K562 (cell line): ENCODE data around the gene REX1BD. TPM values are rescaled to one million over a fixed set of nuclear protein-coding genes. Genes with fewer than 3 reads are reported as not detected.

Experiments used
- BCLAF1 ChIP-seq, 2 experiments: fragments of 450-650 bp in 1 of 2; IDR thresholded peaks; 2 replicates each; pipeline ENCODE4 v1.6.1; 2011 to 2017; ENCODE audit warnings: low read depth in 2 of 2, antibody characterized with exemption in 1 of 2, borderline replicate concordance in 1 of 2, low read length in 1 of 2, mild to moderate bottlenecking in 1 of 2, mixed read lengths in 1 of 2; ENCODE audit not compliant: control insufficient read depth in 1 of 2
- BHLHE40 ChIP-seq: IDR thresholded peaks from 2 replicates; pipeline ENCODE4 v1.6.1; 2011; ENCODE audit warnings: low read length, improper control_type of control experiment
- CHCHD3 ChIP-seq: fragments of 250-450 bp; sonication (Bioruptor Pico); IDR thresholded peaks from 2 replicates; pipeline ENCODE4 v2.1.2; 2022; ENCODE audit warnings: mild to moderate bottlenecking
- CHD4 ChIP-seq: fragments of 200-600 bp; sonication (generic); IDR thresholded peaks from 3 replicates; pipeline ENCODE4 v1.6.1; 2012; ENCODE audit warnings: low read depth, mild to moderate bottlenecking, mixed read lengths, low read length, inconsistent platforms; ENCODE audit not compliant: insufficient read depth, insufficient replicate concordance, poor library complexity, severe bottlenecking
- CLOCK ChIP-seq: fragments of 250-450 bp; sonication (Bioruptor Pico); IDR thresholded peaks from 2 replicates; pipeline ENCODE4 v1.4.0; 2020; ENCODE audit warnings: mild to moderate bottlenecking, moderate library complexity, borderline replicate concordance
- DMBX1 ChIP-seq: fragments of 250-450 bp; sonication (Bioruptor Pico); IDR thresholded peaks from 2 replicates; pipeline ENCODE4 v1.8.0; 2022; ENCODE audit warnings: inconsistent platforms, mild to moderate bottlenecking, moderate library complexity, borderline replicate concordance
- ESRRA ChIP-seq: fragments of 450-650 bp; IDR thresholded peaks from 2 replicates; pipeline ENCODE4 v1.6.1; 2014; ENCODE audit warnings: low read depth, mild to moderate bottlenecking, moderate library complexity, borderline replicate concordance
- IRF2 ChIP-seq: sonication (generic); formaldehyde crosslinking; IDR thresholded peaks from 2 replicates; pipeline ENCODE4 v1.8.1; 2022; ENCODE audit warnings: mild to moderate bottlenecking, missing genetic modification reagents
- MECOM ChIP-seq: fragments of 250-450 bp; sonication (Bioruptor Pico); IDR thresholded peaks from 2 replicates; pipeline ENCODE4 v1.8.0; 2022; ENCODE audit warnings: inconsistent platforms
- SIX5 ChIP-seq, 2 experiments: IDR thresholded peaks; 2 replicates each; pipeline ENCODE4 v1.6.1; 2011; ENCODE audit warnings: low read length in 2 of 2, borderline replicate concordance in 1 of 2, low read depth in 1 of 2, mild to moderate bottlenecking in 1 of 2, moderate library complexity in 1 of 2; ENCODE audit not compliant: insufficient read depth in 1 of 2
- ZC3H11A ChIP-seq: IDR thresholded peaks from 2 replicates; pipeline ENCODE4 v1.6.1; 2012; ENCODE audit warnings: low read depth, low read length, improper control_type of control experiment
- ZEB2 ChIP-seq: fragments of 450-650 bp; IDR thresholded peaks from 2 replicates; pipeline ENCODE4 v1.6.1; 2016
- ZNF408 ChIP-seq: fragments of 250-450 bp; sonication (Bioruptor Pico); IDR thresholded peaks from 2 replicates; pipeline ENCODE4 v1.4.0; 2020; ENCODE audit warnings: low read depth, mild to moderate bottlenecking, moderate library complexity
- ZNF518B ChIP-seq: fragments of 250-450 bp; sonication (Bioruptor Pico); IDR thresholded peaks from 2 replicates; pipeline ENCODE4 v1.5.0; 2021; ENCODE audit warnings: mild to moderate bottlenecking, moderate library complexity
- ZNF695 ChIP-seq: fragments of 450-650 bp; formaldehyde crosslinking; IDR thresholded peaks from 2 replicates; pipeline ENCODE4 v1.4.0; 2020; ENCODE audit warnings: mild to moderate bottlenecking, moderate library complexity
- ZNF785 ChIP-seq: fragments of 250-450 bp; sonication (Bioruptor Pico); IDR thresholded peaks from 2 replicates; pipeline ENCODE4 v1.4.0; 2020; ENCODE audit warnings: mild to moderate bottlenecking
- polyA plus RNA-seq, 8 experiments: library from polyadenylated mRNA; depleted of rRNA in 4 of 8; stranded (reverse) in 5 of 8; unstranded in 3 of 8; fragments of >200 nt; fragmentation: Nextera tagmentation in 2 of 8; fragmentation: Illumina TruSeq in 1 of 8; extraction: Ambion mirVana in 2 of 8; extraction: Trizol in 1 of 8; gene quantifications; 2 replicates each; pipeline versions ENCODE4 v1.2.1 to v1.2.3, GENCODE V29; 2011 to 2014; ENCODE audit warnings: inconsistent platforms in 1 of 8, missing spikeins in 1 of 8
- total RNA-seq, 7 experiments: library from RNA; depleted of rRNA in 6 of 7; stranded (reverse); fragments of >200 nt in 6 of 7; fragmentation: Illumina TruSeq in 2 of 7; extraction: Trizol in 2 of 7; gene quantifications; 2 replicates each; pipeline versions ENCODE4 v1.2.1 to v1.2.3, GENCODE V29; 2011 to 2021; ENCODE audit warnings: low replicate concordance in 1 of 7

REX1BD gene
- total and polyA plus RNA-seq, 9 of the 15 experiments (the other 6 are each of a cell fraction or from before 2014, with no cell fraction given): 1.9 to 136 (median 13.8) TPM

- peak in 1 of 2 experiments; percentile 91; a peak in 2 of 4 replicates for TF ChIP-seq BCLAF1 (IDR thresholded peaks at IDR 0.05; ENCODE audit: borderline replicate concordance in 1 of 2, control insufficient read depth in 1 of 2, low read depth in 2 of 2, low read length in 1 of 2)
- peak; percentile 98 for TF ChIP-seq MECOM (CRISPR knock-in tag)
- no peak for TF ChIP-seq IRF2
- TF ChIP-seq ZNF408 (CRISPR knock-in tag): no peak
- TF ChIP-seq ZC3H11A: no peak
- TF ChIP-seq ZNF695: no peak
- peak; percentile 83 for TF ChIP-seq ZEB2
- TF ChIP-seq ZNF785: no peak
- TF ChIP-seq SIX5 (IDR thresholded peaks at IDR 0.05; ENCODE audit: borderline replicate concordance in 1 of 2, insufficient read depth in 1 of 2, low read depth in 1 of 2, low read length in 2 of 2): no peak
- peak; percentile 66; the same call in 1 of the 2 replicates for TF ChIP-seq ESRRA
- no peak for TF ChIP-seq ZNF518B
- no peak for TF ChIP-seq CHCHD3 (CRISPR knock-in tag)
- TF ChIP-seq CLOCK (CRISPR knock-in tag): no peak
- peak; percentile 84 for TF ChIP-seq DMBX1 (CRISPR knock-in tag)
- TF ChIP-seq CHD4: no peak
- TF ChIP-seq BHLHE40: peak; percentile 90
These were observed 44.7 kb upstream of the REX1BD start (continued) for GRCh38 chr19:18543814-18544475.
